RWPE2 (cell line): ENCODE results near the gene CCDC117.

Experiments used
- ATAC-seq: fragments of 200-7000 bp; cut with Tn5 transposase; 3 replicates; pipeline ENCODE4 v1.9.1; 2021; ENCODE audit warnings: low read depth
- DNase-seq: peaks from one replicate; pipeline ENCODE4 v3.0.0-alpha.2; 2020; ENCODE audit warnings: low spot score
- H3K27ac ChIP-seq: fragments of 450-650 bp; 2 replicates; pipeline ENCODE4 v1.5.1; 2017; ENCODE audit warnings: mild to moderate bottlenecking; ENCODE audit not compliant: poor library complexity, severe bottlenecking
- H3K27me3 ChIP-seq: fragments of 250-450 bp; sonication (Bioruptor Pico); 2 replicates; pipeline ENCODE4 v1.5.1; 2021; ENCODE audit warnings: mild to moderate bottlenecking, moderate library complexity; ENCODE audit not compliant: insufficient read depth, poor library complexity, severe bottlenecking
- H3K36me3 ChIP-seq: fragments of 250-450 bp; sonication (Bioruptor Pico); 2 replicates; pipeline ENCODE4 v1.5.1; 2020; ENCODE audit warnings: low read depth, mild to moderate bottlenecking, moderate library complexity
- H3K4me1 ChIP-seq: fragments of 250-450 bp; sonication (Bioruptor Pico); 2 replicates; pipeline ENCODE4 v1.5.1; 2021; ENCODE audit warnings: mild to moderate bottlenecking, moderate library complexity; ENCODE audit not compliant: insufficient read depth, poor library complexity, severe bottlenecking
- H3K4me3 ChIP-seq: fragments of 250-450 bp; sonication (Bioruptor Pico); 2 replicates; pipeline ENCODE4 v1.5.1; 2021; ENCODE audit warnings: mild to moderate bottlenecking, moderate library complexity; ENCODE audit not compliant: severe bottlenecking
- H3K9me3 ChIP-seq: fragments of 250-450 bp; sonication (Bioruptor Pico); 2 replicates; pipeline ENCODE4 v1.5.1; 2021; ENCODE audit warnings: mild to moderate bottlenecking, moderate library complexity; ENCODE audit not compliant: severe bottlenecking
- CTCF ChIP-seq: fragments of 450-650 bp; IDR thresholded peaks from one replicate; pipeline ENCODE4 v1.5.1; 2017; ENCODE audit warnings: mild to moderate bottlenecking, moderate library complexity; ENCODE audit not compliant: poor library complexity, severe bottlenecking

CCDC117 gene

GRCh38 chr22:28835630-28836189 lies 63.2 kb downstream of the CCDC117 start:
- no peak overlapping the region for H3K27ac ChIP-seq
- no peak overlapping the region for H3K4me3 ChIP-seq
- H3K36me3 ChIP-seq: no peaks in the 10 kb centered on the region
- no peak for ATAC-seq
- no peaks in the 10 kb centered on the region for H3K9me3 ChIP-seq
- no peak for TF ChIP-seq CTCF
- no peaks in the 10 kb centered on the region for H3K4me1 ChIP-seq
- DNase-seq: no peak
- H3K27me3 ChIP-seq: no peaks in the 10 kb centered on the region

- no peak for DNase-seq
- H3K4me1 ChIP-seq: no peaks in the 10 kb centered on the region
- no peak for ATAC-seq
- H3K36me3 ChIP-seq: no peaks in the 10 kb centered on the region
- H3K27ac ChIP-seq: no peak overlapping the region
- H3K27me3 ChIP-seq: no peaks in the 10 kb centered on the region
- H3K9me3 ChIP-seq: no peaks in the 10 kb centered on the region
- H3K4me3 ChIP-seq: no peak overlapping the region
- TF ChIP-seq CTCF: no peak
Measured at GRCh38 chr22:28837640-28838039, 65.1 kb downstream of the CCDC117 start.
